ENCODE results near the gene GLTP. TPM values are rescaled to one million over a fixed set of nuclear protein-coding genes. Genes with fewer than 3 reads are reported as not detected.
"Not testable (repeated sequence)": the region's sequence is repeated elsewhere in the genome, so short reads cannot be mapped to it uniquely, and the experiment has no call there.

The GLTP gene
- total and polyA plus RNA-seq, 4 donors, result 31.2 to 49.2 (median 40.8) TPM

DNA sequence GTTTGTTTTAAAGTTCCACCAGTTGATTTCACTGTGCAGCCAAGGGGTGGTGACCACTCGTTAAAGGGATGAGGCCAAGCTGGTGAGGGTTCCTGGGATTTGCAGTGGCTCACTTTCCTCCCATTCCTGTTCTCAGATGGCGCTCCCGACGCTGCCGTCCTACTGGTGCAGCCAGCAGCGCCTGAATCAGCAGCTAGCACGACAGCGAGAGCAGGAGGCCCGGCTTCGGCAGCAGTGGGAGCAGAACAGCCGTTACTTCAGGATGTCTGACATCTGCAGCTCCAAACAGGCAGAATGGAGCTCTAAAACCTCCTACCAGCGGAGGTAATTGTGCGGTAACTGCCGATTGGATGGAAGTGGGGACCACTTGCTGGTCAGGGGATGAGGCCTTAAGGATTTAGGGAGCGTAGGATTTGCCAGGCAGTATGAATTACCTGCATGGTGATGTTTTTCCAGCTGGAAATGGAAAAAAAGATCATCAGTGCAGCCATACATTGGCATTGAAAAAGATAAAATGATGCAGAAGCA lies 22.6 kb upstream of the GLTP start:
- Histone ChIP-seq H3K27ac (ENCODE audit: low read depth in 1 of 2, low read length in 1 of 2) (no peak overlapping the region), H3K36me3 (ENCODE audit: control insufficient read depth in 4 of 4, insufficient read depth in 4 of 4, low read length in 4 of 4) (peaks cover 20 to 40% (median 25%) of the 10 kb centered on the region in 4 donors), H3K9me3 (ENCODE audit: control insufficient read depth in 4 of 4, insufficient read depth in 3 of 4, low read length in 3 of 4) (no peaks in the 10 kb centered on the region), H3K4me1 (ENCODE audit: control insufficient read depth in 5 of 5, insufficient read depth in 5 of 5, low read length in 5 of 5) (peaks cover 0 to 14% (median 4%) of the 10 kb centered on the region in 5 donors), H3K4me3 (no peak overlapping the region), H3K27me3 (ENCODE audit: control insufficient read depth in 3 of 3, insufficient read depth in 3 of 3, low read length in 2 of 3) (no peaks in the 10 kb centered on the region), H3K9ac (ENCODE audit: insufficient read depth in 1 of 2, low read length in 2 of 2) (no peak overlapping the region)
- TF ChIP-seq, protein P1, sequence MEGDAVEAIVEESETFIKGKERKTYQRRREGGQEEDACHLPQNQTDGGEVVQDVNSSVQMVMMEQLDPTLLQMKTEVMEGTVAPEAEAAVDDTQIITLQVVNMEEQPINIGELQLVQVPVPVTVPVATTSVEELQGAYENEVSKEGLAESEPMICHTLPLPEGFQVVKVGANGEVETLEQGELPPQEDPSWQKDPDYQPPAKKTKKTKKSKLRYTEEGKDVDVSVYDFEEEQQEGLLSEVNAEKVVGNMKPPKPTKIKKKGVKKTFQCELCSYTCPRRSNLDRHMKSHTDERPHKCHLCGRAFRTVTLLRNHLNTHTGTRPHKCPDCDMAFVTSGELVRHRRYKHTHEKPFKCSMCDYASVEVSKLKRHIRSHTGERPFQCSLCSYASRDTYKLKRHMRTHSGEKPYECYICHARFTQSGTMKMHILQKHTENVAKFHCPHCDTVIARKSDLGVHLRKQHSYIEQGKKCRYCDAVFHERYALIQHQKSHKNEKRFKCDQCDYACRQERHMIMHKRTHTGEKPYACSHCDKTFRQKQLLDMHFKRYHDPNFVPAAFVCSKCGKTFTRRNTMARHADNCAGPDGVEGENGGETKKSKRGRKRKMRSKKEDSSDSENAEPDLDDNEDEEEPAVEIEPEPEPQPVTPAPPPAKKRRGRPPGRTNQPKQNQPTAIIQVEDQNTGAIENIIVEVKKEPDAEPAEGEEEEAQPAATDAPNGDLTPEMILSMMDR (IDR thresholded peaks at IDR 0.05; ENCODE audit: control extremely low read depth, extremely low read depth), result no peak
- DNase-seq (no peak), ATAC-seq (ENCODE audit: insufficient read depth, low FRiP score) (no peak)
- WGBS, 2 donors, result 88 to 91% methylated on average over 15 of the region's 15 CpGs

DNA sequence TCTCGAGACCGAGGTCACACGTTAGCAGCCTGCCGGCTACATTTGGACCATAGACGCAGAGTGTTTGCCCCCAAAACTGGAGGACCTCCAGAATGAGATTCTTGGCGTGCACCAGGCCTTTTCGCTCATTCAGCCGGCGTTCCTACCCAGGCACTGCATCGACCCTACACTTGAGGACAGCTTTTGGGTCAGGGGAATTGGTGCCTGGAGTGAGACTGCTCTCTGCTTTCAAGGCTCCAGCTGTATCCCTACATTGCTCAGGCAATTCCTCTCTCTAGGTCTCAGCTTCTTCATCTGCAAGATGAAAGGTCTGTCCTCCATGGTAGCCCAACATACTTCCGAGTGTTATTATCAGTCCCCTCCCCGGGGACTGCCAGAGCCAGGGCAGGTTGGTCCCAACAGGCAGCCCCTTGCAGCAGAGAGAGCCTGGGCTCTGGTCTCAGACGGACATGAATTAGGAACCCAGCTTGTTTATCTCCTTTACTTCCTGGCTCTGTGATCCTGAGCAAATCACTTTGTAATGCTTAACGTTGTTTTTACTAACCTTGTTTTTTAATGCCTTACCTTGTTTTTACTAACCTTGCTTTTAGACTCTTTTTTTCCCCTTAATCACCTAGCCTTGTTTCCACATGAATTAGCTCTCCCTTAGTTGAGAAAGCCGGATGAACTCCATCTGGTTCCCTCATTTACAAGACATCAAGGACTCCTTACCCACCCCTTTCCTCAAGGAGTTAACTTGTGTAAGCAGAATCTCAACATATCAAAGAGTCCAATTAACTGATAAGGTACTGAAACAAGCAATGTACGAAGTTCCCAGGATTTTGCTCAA lies 20.6 kb upstream of the GLTP start:
- TF ChIP-seq, protein P1 (IDR thresholded peaks at IDR 0.05; ENCODE audit: control extremely low read depth, extremely low read depth), result no peak
- Histone ChIP-seq H3K4me1 (ENCODE audit: control insufficient read depth in 5 of 5, insufficient read depth in 5 of 5, low read length in 5 of 5) (peaks cover 0 to 14% (median 4%) of the 10 kb centered on the region in 5 donors), H3K27ac (ENCODE audit: low read depth in 1 of 2, low read length in 1 of 2) (peak overlapping the region in 1 of 2 donors; percentile 89), H3K9ac (ENCODE audit: insufficient read depth in 1 of 2, low read length in 2 of 2) (peak overlapping the region; percentile 68 to 70), H3K4me3 (peak overlapping the region; percentile 83), H3K27me3 (ENCODE audit: control insufficient read depth in 3 of 3, insufficient read depth in 3 of 3, low read length in 2 of 3) (no peaks in the 10 kb centered on the region), H3K36me3 (ENCODE audit: control insufficient read depth in 4 of 4, insufficient read depth in 4 of 4, low read length in 4 of 4) (peaks cover 11 to 20% (median 16%) of the 10 kb centered on the region in 4 donors), H3K9me3 (ENCODE audit: control insufficient read depth in 4 of 4, insufficient read depth in 3 of 4, low read length in 3 of 4) (no peaks in the 10 kb centered on the region)
- ATAC-seq (ENCODE audit: insufficient read depth, low FRiP score) (no peak), DNase-seq (peak; percentile 23 to 42 (median 38))
- WGBS, 2 donors, result 5 to 6% methylated on average over 16 of the region's 16 CpGs

DNA sequence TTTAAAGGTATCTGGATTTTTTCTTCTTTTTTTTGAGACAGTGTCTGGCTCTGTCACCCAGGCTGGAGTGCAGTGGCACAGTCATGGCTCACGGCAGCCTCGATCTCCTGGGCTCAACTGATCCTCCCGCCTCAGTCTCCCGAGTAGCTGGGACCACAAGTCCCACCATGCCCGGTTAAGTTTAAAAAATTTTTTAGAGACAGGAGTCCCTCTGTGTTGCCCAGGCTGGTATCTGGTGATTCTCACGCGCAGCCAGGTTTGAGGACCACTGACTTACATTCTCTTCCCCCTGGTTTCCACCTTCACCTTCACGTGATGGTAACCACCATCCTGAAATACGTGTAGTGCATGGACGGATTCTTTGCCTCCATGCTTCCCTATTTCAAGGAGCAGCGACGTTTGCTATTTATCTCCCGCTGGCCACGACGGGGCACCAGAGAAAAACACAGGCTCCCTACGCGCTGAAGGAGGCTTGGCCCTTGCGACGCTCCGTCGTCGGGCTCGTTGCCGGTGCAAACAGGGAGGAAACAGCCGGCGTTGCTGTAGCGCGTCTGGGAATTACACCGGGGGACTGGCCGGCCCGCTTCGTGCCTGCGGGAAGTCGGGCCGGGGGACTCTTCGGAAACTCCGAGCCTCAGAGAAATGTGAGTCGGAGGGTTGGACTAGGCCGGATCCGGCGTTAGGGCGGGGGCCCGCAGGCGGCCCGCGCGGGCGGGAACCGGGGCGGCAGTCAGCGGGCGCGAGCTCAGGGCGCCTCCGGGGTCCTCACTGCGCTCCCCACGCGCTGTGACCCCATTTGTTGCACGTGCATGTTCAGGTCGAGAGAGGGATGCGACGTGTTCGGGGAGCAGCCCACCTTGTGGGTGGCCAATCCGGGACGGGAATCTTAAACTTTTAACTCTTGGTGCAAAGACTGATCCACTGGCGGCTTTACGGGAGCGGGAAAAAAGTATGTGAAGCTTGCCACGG lies 19.7 kb upstream of the GLTP start, which contains the start of gene TCHP:
TCHP (plus strand) TSS at position 492 of the 969 bp plus-strand sequence. CDS start 2,753 bp downstream, outside the sequence.
- peak; percentile 91 to 95 (median 94) for DNase-seq
- Histone ChIP-seq H3K9ac (ENCODE audit: insufficient read depth in 1 of 2, low read length in 2 of 2) (peak within 1 kb of the TSS; percentile 68 to 70), H3K27me3 (ENCODE audit: control insufficient read depth in 3 of 3, insufficient read depth in 3 of 3, low read length in 2 of 3) (no peaks in the 10 kb centered on the region), H3K4me1 (ENCODE audit: control insufficient read depth in 5 of 5, insufficient read depth in 5 of 5, low read length in 5 of 5) (peaks cover 0 to 14% (median 4%) of the 10 kb centered on the region in 5 donors), H3K36me3 (ENCODE audit: control insufficient read depth in 4 of 4, insufficient read depth in 4 of 4, low read length in 4 of 4) (peaks cover 6 to 16% (median 13%) of the 10 kb centered on the region in 4 donors), H3K27ac (ENCODE audit: low read depth in 1 of 2, low read length in 1 of 2) (peak within 1 kb of the TSS; percentile 83 to 89), H3K9me3 (ENCODE audit: control insufficient read depth in 4 of 4, insufficient read depth in 3 of 4, low read length in 3 of 4) (no peaks in the 10 kb centered on the region), H3K4me3 (peak within 1 kb of the TSS; percentile 83)
- 2% methylated on average over 69 of the region's 69 CpGs for WGBS, 2 donors
- peak; percentile 98 for ATAC-seq (ENCODE audit: insufficient read depth, low FRiP score)
- TF ChIP-seq, protein P1 (IDR thresholded peaks at IDR 0.05; ENCODE audit: control extremely low read depth, extremely low read depth), result peak; percentile 46

DNA sequence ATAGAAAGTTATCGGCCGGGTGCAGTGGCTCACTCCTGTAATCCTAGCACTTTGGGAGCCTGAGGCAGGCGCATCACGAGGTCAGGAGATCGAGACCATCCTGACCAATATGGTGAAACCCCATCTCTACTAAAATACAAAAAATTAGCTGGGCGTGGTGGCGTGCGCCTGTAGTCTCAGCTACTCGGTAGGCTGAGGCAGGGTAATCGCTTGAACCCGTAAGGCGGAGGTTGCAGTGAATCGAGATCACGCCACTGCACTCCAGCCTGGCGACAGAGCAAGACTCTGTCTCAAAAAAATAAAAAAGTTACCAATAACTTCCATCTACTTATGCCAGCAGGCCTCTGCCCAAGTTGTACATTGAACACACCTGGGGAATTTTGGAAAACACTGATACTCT lies 19.0 kb upstream of the GLTP start:
- not testable (repeated sequence) for DNase-seq; H3K27me3 ChIP-seq (ENCODE audit: control insufficient read depth in 3 of 3, insufficient read depth in 3 of 3, low read length in 2 of 3); H3K27ac ChIP-seq (ENCODE audit: low read depth in 1 of 2, low read length in 1 of 2); H3K4me3 ChIP-seq; ATAC-seq (ENCODE audit: insufficient read depth, low FRiP score); H3K9me3 ChIP-seq (ENCODE audit: control insufficient read depth in 4 of 4, insufficient read depth in 3 of 4, low read length in 3 of 4)
- H3K36me3 ChIP-seq (ENCODE audit: control insufficient read depth in 4 of 4, insufficient read depth in 4 of 4, low read length in 4 of 4), result peaks cover 5 to 14% (median 10%) of the 10 kb centered on the region in 4 donors
- WGBS, 2 donors, result 93 to 96% methylated on average over 15 of the region's 15 CpGs
- H3K9ac ChIP-seq (ENCODE audit: insufficient read depth in 1 of 2, low read length in 2 of 2), result peak overlapping the region; percentile 44 to 70
- peaks cover 0 to 14% (median 4%) of the 10 kb centered on the region in 5 donors for H3K4me1 ChIP-seq (ENCODE audit: control insufficient read depth in 5 of 5, insufficient read depth in 5 of 5, low read length in 5 of 5)

Measured in lung (tissue), 12 donors.